Neural cell (in vitro differentiated cells): ENCODE measurements around the gene SMCHD1. TPM values are rescaled to one million over a fixed set of nuclear protein-coding genes. Genes with fewer than 3 reads are reported as not detected.

Experiments used
- H2AFZ ChIP-seq: fragments of 200-600, 300-800 bp; sonication (generic), shearing (Covaris generic); 2 replicates; pipeline ENCODE4 v1.6.0; 2014; ENCODE audit warnings: low read depth, mild to moderate bottlenecking, antibody characterized with exemption, low read length, moderate library complexity
- H3F3A ChIP-seq: fragments of 200-600 bp; shearing (Covaris generic); 2 replicates; pipeline ENCODE4 v1.6.1; 2016; ENCODE audit warnings: mild to moderate bottlenecking, moderate library complexity, mixed read lengths, antibody characterized with exemption, low read length; ENCODE audit not compliant: insufficient read depth, poor library complexity, severe bottlenecking
- H3K27ac ChIP-seq: fragments of 200-600, 300-800 bp; sonication (generic), shearing (Covaris generic); 2 replicates; pipeline ENCODE4 v1.5.1; 2014; ENCODE audit warnings: mild to moderate bottlenecking, low read length, moderate library complexity
- H3K27me3 ChIP-seq: fragments of 300-800, 200-600 bp; sonication (generic), shearing (Covaris generic); 2 replicates; pipeline ENCODE4 v1.6.0; 2014; ENCODE audit warnings: mild to moderate bottlenecking, low read depth, low read length, moderate library complexity; ENCODE audit not compliant: insufficient read depth
- H3K36me3 ChIP-seq: fragments of 300-800, 200-600 bp; sonication (generic), shearing (Covaris generic); 2 replicates; pipeline ENCODE4 v1.5.1; 2014; ENCODE audit warnings: mild to moderate bottlenecking, antibody characterized with exemption, low read length, moderate library complexity; ENCODE audit not compliant: insufficient read depth
- H3K4me2 ChIP-seq: fragments of 300-800, 200-600 bp; sonication (generic), shearing (Covaris generic); 2 replicates; pipeline ENCODE4 v1.6.0; 2014; ENCODE audit warnings: mild to moderate bottlenecking, low read length
- H3K4me3 ChIP-seq: fragments of 300-800, 200-600 bp; sonication (generic), shearing (Covaris generic); 2 replicates; pipeline ENCODE4 v1.5.1; 2014; ENCODE audit warnings: mild to moderate bottlenecking, low read length, moderate library complexity
- H3K79me2 ChIP-seq: fragments of 200-600 bp; shearing (Covaris generic); replicated peaks from 2 replicates; pipeline ENCODE4 v1.6.0; 2014; ENCODE audit warnings: mild to moderate bottlenecking, low read length, moderate library complexity; ENCODE audit not compliant: insufficient read depth
- H3K9ac ChIP-seq: fragments of 300-800, 200-600 bp; sonication (generic), shearing (Covaris generic); 2 replicates; pipeline ENCODE4 v1.6.1; 2016; ENCODE audit warnings: mild to moderate bottlenecking, low read length, mixed read lengths
- H3K9me2 ChIP-seq: fragments of 200-600 bp; shearing (Covaris generic); 2 replicates; pipeline ENCODE4 v1.6.1; 2016; ENCODE audit warnings: mild to moderate bottlenecking, low read length, mixed read lengths; ENCODE audit not compliant: insufficient read depth
- H3K9me3 ChIP-seq: fragments of 200-600, 300-800 bp; sonication (generic), shearing (Covaris generic); 2 replicates; pipeline ENCODE4 v1.6.1; 2016; ENCODE audit warnings: mild to moderate bottlenecking, mixed run types, low read length, moderate library complexity, mixed read lengths
- H4K20me1 ChIP-seq: fragments of 200-600 bp; shearing (Covaris generic); 2 replicates; pipeline ENCODE4 v1.6.1; 2016; ENCODE audit warnings: mild to moderate bottlenecking, mixed run types; ENCODE audit not compliant: insufficient read depth
- EP300 ChIP-seq: fragments of 450-650 bp; conservative IDR thresholded peaks from 2 replicates; pipeline ENCODE4 v1.6.1; 2014; ENCODE audit warnings: antibody characterized with exemption, mild to moderate bottlenecking, moderate library complexity; ENCODE audit not compliant: poor library complexity, severe bottlenecking
- EZH2 ChIP-seq: fragments of 200-600, 300-800 bp; shearing (Covaris generic), sonication (generic); IDR thresholded peaks from 2 replicates; pipeline ENCODE4 v1.6.1; 2014; ENCODE audit warnings: antibody characterized with exemption, low read length, borderline replicate concordance, mild to moderate bottlenecking; ENCODE audit not compliant: insufficient read depth, poor library complexity, severe bottlenecking
- MXI1 ChIP-seq: fragments of 450-650 bp; conservative IDR thresholded peaks from 2 replicates; pipeline ENCODE4 v1.6.1; 2014; ENCODE audit warnings: antibody characterized with exemption, mild to moderate bottlenecking; ENCODE audit not compliant: poor library complexity, severe bottlenecking
- POLR2AphosphoS5 ChIP-seq: IDR thresholded peaks from 2 replicates; pipeline ENCODE4 v1.6.1; 2012
- RAD21 ChIP-seq: fragments of 450-650 bp; conservative IDR thresholded peaks from 2 replicates; pipeline ENCODE4 v1.6.1; 2014; ENCODE audit warnings: antibody characterized with exemption, mild to moderate bottlenecking, moderate library complexity
- REST ChIP-seq: IDR thresholded peaks from 2 replicates; pipeline ENCODE4 v1.6.1; 2012; ENCODE audit warnings: borderline replicate concordance
- SMC3 ChIP-seq: fragments of 450-650 bp; conservative IDR thresholded peaks from 2 replicates; pipeline ENCODE4 v1.6.1; 2014; ENCODE audit warnings: antibody characterized with exemption, mild to moderate bottlenecking, moderate library complexity; ENCODE audit not compliant: poor library complexity
- TAF1 ChIP-seq: IDR thresholded peaks from 2 replicates; pipeline ENCODE4 v1.6.1; 2012; ENCODE audit warnings: low read depth
- polyA plus RNA-seq: library from polyadenylated mRNA; depleted of rRNA; stranded (reverse); fragments of >200 nt; gene quantifications from 2 replicates; pipeline ENCODE4 v1.2.3, GENCODE V29; 2014
- TF ChIP-seq, protein P1 (sequence below): fragments of 450-650 bp; IDR thresholded peaks from 2 replicates; pipeline ENCODE4 v1.5.1; 2014; ENCODE audit warnings: antibody characterized with exemption, mild to moderate bottlenecking, moderate library complexity; ENCODE audit not compliant: poor library complexity, severe bottlenecking

The SMCHD1 gene
- polyA plus RNA-seq, 1 donor from 2014 or later, result 49.4 TPM

GRCh38 chr18:2823202-2823601 is 167.7 kb downstream of the SMCHD1 start:
- no peaks in the 10 kb centered on the region for H3K36me3 ChIP-seq
- H3K9me2 ChIP-seq, result no peaks in the 10 kb centered on the region
- H3K9ac ChIP-seq, result no peak overlapping the region

DNA sequence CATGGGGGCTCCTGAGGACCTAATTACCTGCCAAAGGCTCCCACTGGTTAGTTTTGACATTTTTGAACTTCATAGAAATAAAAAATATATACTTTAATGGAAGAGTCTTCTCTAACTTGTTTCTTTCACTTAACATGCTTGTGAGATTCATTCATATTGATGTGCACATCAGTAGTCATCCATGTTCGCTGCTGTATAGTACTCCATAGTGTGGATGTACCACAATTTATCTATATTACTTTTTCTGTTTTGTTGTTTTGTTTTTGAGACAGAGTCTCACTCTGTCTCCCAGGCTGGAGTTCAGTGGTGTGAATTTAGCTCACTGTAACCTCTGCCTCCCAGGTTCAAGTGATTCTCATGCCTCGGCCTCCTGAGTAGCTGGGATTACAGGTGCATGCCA is 168.4 kb downstream of the SMCHD1 start:
- Histone ChIP-seq H3K9ac (no peak overlapping the region), H2AFZ (no peak overlapping the region), H3K9me2 (no peaks in the 10 kb centered on the region), H3K27me3 (no peaks in the 10 kb centered on the region), H3K27ac (no peak overlapping the region), H3K36me3 (no peaks in the 10 kb centered on the region), H3F3A (no peaks in the 10 kb centered on the region), H4K20me1 (no peaks in the 10 kb centered on the region), H3K79me2 (no peaks in the 10 kb centered on the region), H3K9me3 (no peaks in the 10 kb centered on the region), H3K4me2 (no peak overlapping the region), H3K4me3 (no peak overlapping the region)
- TF ChIP-seq EP300 (no peak), REST (no peak), POLR2AphosphoS5 (no peak), RAD21 (no peak), TAF1 (no peak), EZH2 (no peak), SMC3 (no peak)
- TF ChIP-seq, protein P1, sequence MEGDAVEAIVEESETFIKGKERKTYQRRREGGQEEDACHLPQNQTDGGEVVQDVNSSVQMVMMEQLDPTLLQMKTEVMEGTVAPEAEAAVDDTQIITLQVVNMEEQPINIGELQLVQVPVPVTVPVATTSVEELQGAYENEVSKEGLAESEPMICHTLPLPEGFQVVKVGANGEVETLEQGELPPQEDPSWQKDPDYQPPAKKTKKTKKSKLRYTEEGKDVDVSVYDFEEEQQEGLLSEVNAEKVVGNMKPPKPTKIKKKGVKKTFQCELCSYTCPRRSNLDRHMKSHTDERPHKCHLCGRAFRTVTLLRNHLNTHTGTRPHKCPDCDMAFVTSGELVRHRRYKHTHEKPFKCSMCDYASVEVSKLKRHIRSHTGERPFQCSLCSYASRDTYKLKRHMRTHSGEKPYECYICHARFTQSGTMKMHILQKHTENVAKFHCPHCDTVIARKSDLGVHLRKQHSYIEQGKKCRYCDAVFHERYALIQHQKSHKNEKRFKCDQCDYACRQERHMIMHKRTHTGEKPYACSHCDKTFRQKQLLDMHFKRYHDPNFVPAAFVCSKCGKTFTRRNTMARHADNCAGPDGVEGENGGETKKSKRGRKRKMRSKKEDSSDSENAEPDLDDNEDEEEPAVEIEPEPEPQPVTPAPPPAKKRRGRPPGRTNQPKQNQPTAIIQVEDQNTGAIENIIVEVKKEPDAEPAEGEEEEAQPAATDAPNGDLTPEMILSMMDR, result no peak

More at GRCh38 chr18:2823202-2823601, 167.7 kb downstream of the SMCHD1 start:
- Histone ChIP-seq H3K9me3 (no peaks in the 10 kb centered on the region), H2AFZ (no peak overlapping the region), H3K4me2 (no peak overlapping the region), H3K79me2 (no peaks in the 10 kb centered on the region), H3K4me3 (no peak overlapping the region), H4K20me1 (no peaks in the 10 kb centered on the region), H3F3A (no peaks in the 10 kb centered on the region), H3K27ac (no peak overlapping the region), H3K27me3 (no peaks in the 10 kb centered on the region)
- TF ChIP-seq SMC3 (no peak), EP300 (no peak), RAD21 (no peak), POLR2AphosphoS5 (no peak), MXI1 (no peak), EZH2 (no peak), REST (no peak), TAF1 (no peak)
- TF ChIP-seq, protein P1, result no peak
